Naive thymus-derived CD4-positive, alpha-beta T cell (primary cell): ENCODE data around the gene DEAF1. TPM values are rescaled to one million over a fixed set of nuclear protein-coding genes. Genes with fewer than 3 reads are reported as not detected.

Source experiments
- ATAC-seq: fragments of 150-1000 bp; cut with Tn5 transposase; 2 replicates; pipeline ENCODE4 v1.10.0; 2021; ENCODE audit warnings: mild to moderate bottlenecking, moderate library complexity
- CTCF ChIA-PET: fragments of 350-600 bp; sonication (Branson Sonifier 250); formaldehyde crosslinking; loops from one replicate; lab custom pipeline; 2021; ENCODE audit warnings: antibody characterized with exemption; lab: Charles Lee
- POLR2A ChIA-PET: fragments of 350-600 bp; sonication (Branson Sonifier 250); formaldehyde crosslinking; loops from one replicate; lab custom pipeline; 2021; ENCODE audit warnings: antibody characterized with exemption, inconsistent platforms; lab: Charles Lee
- DNase-seq, 9 donors: peaks; one replicate each; pipeline versions ENCODE4 v3.0.0 to v3.0.0-alpha.2; 2020 to 2022; ENCODE audit warnings: mixed read lengths in 1 of 9
- H3K27ac ChIP-seq: one replicate; pipeline ENCODE4 v1.7.0; 2013; ENCODE audit warnings: mild to moderate bottlenecking, low read depth, low read length, moderate library complexity
- H3K27me3 ChIP-seq, 2 donors: one replicate each; pipeline ENCODE4 v1.7.0; 2013; ENCODE audit warnings: low read length in 2 of 2, mild to moderate bottlenecking in 2 of 2, moderate library complexity in 2 of 2; ENCODE audit not compliant: control insufficient read depth in 2 of 2, insufficient read depth in 2 of 2
- H3K36me3 ChIP-seq, 3 experiments: 1 replicate in 2 of 3; 2 replicates in 1 of 3; pipeline ENCODE4 v1.7.0; 2013; ENCODE audit warnings: low read length in 3 of 3, mild to moderate bottlenecking in 3 of 3, moderate library complexity in 1 of 3; ENCODE audit not compliant: insufficient read depth in 3 of 3, control insufficient read depth in 2 of 3
- H3K4me1 ChIP-seq, 2 donors: one replicate each; pipeline ENCODE4 v1.7.0; 2013; ENCODE audit warnings: low read length in 2 of 2, mild to moderate bottlenecking in 2 of 2, moderate library complexity in 1 of 2; ENCODE audit not compliant: control insufficient read depth in 2 of 2, insufficient read depth in 2 of 2
- H3K4me3 ChIP-seq: 2 replicates; pipeline ENCODE4 v1.7.0; 2013; ENCODE audit warnings: mild to moderate bottlenecking, low read length
- H3K9me3 ChIP-seq, 3 experiments: 1 replicate in 2 of 3; 2 replicates in 1 of 3; pipeline ENCODE4 v1.7.0; 2013; ENCODE audit warnings: low read length in 3 of 3; ENCODE audit not compliant: control insufficient read depth in 2 of 3
- H3K27ac Mint-ChIP-seq, 9 donors: one replicate each; pipeline ENCODE4 v1.8.0; 2020 to 2022; ENCODE audit warnings: mixed read lengths in 9 of 9, mild to moderate bottlenecking in 8 of 9, moderate library complexity in 5 of 9, inconsistent platforms in 2 of 9
- H3K27me3 Mint-ChIP-seq, 5 donors: one replicate each; pipeline ENCODE4 v1.8.0; 2021 to 2022; ENCODE audit warnings: mixed read lengths in 5 of 5, mild to moderate bottlenecking in 1 of 5
- H3K36me3 Mint-ChIP-seq, 5 donors: one replicate each; pipeline ENCODE4 v1.8.0; 2020 to 2022; ENCODE audit warnings: mixed read lengths in 5 of 5, mild to moderate bottlenecking in 3 of 5, inconsistent platforms in 1 of 5
- H3K4me1 Mint-ChIP-seq, 7 donors: one replicate each; pipeline ENCODE4 v1.8.0; 2020 to 2022; ENCODE audit warnings: mixed read lengths in 7 of 7, mild to moderate bottlenecking in 3 of 7, inconsistent platforms in 1 of 7
- H3K4me3 Mint-ChIP-seq, 10 donors: one replicate each; pipeline ENCODE4 v1.8.0; 2020 to 2022; ENCODE audit warnings: mild to moderate bottlenecking in 10 of 10, mixed read lengths in 10 of 10, moderate library complexity in 6 of 10, inconsistent platforms in 2 of 10
- H3K9me3 Mint-ChIP-seq, 11 donors: one replicate each; pipeline ENCODE4 v1.8.0; 2020 to 2022; ENCODE audit warnings: mixed read lengths in 11 of 11, mild to moderate bottlenecking in 4 of 11, inconsistent platforms in 1 of 11, moderate library complexity in 1 of 11
- intact Hi-C, 2 donors: fragments of 100-400 bp; cut with micrococcal nuclease; formaldehyde crosslinking; loops; one replicate each; pipeline ENCODE4 v1.15.1; 2023
- polyA plus RNA-seq, 2 donors: library from polyadenylated mRNA; unstranded; fragments of 300-500 nt; fragmentation: Illumina TruSeq; gene quantifications; one replicate each; pipeline ENCODE4 v1.2.3, GENCODE V29; 2021
- total RNA-seq, 6 experiments: library from RNA in 5 of 6; stranded (reverse) in 5 of 6; gene quantifications; 1 replicate in 5 of 6; 2 replicates in 1 of 6; pipeline ENCODE4 v1.2.3 and lab custom pipeline; 2021 to 2026

The DEAF1 gene
- total and polyA plus RNA-seq, 7 experiments from 2014 or later, result 33.0 to 117 (median 54.2) TPM

DNA sequence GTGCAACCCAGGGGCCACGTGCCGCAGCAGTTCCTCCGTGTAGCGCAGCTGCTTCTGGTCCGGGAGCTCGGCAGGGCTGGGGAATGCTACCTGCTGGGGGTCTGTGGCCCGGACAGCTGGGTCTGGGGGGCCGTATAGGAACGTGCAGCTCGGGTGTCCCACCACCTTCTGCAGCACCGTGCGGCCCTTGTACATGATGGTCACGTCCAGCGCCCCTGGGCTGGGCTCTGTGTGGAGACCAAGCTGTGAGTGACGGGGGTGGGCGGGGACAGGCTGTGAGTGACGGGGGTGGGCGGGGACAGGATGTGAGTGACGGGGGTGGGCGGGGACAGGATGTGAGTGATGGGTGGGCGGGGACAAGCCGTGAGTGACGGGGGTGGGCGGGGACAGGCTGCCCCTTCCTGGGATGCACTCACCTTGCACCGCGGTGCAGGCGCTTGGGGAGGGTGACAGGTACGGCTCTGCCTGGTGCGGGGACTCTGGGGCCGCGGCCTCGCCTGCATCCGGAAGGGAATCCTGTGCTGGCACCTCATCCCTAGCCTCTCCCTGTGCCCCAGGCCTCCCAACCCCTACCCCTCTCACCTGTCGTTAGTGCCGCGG, 81.6 kb downstream of the DEAF1 start:
- Mint-ChIP-seq H3K27ac (peak overlapping the region in 7 of 9 donors; percentile 88 to 95 (median 90)), H3K9me3 (peaks cover 0 to 2% (median 0%) of the 10 kb centered on the region in 11 donors), H3K4me3 (peak overlapping the region in 5 of 10 donors; percentile 13 to 82 (median 63)), H3K27me3 (no peaks in the 10 kb centered on the region), H3K4me1 (peaks cover 0 to 22% (median 15%) of the 10 kb centered on the region in 7 donors), H3K36me3 (peaks cover 0 to 15% (median 0%) of the 10 kb centered on the region in 5 donors)
- Histone ChIP-seq H3K27ac (peak overlapping the region; percentile 95), H3K4me1 (peaks cover 8 to 22% of the 10 kb centered on the region in 2 donors), H3K27me3 (no peaks in the 10 kb centered on the region), H3K9me3 (no peaks in the 10 kb centered on the region), H3K4me3 (no peak overlapping the region), H3K36me3 (peaks cover 0 to 56% (median 22%) of the 10 kb centered on the region in 3 experiments)
- peak in 8 of 9 donors; percentile 20 to 89 (median 76) for DNase-seq
- ChIA-PET CTCF (interaction anchor here (0.6 kb wide), 1 partner anchor 36 kb away, joined by 6 read pairs; no protein-coding TSS in a partner anchor), POLR2A (interaction anchor here (0.7 to 2.5 kb wide), 4 partner anchors 37 to 110 kb away, joined by 3 to 14 read pairs (median 3); partner anchors contain the start of genes PHRF1 and RNH1)
- peak; percentile 47 for ATAC-seq
- intact Hi-C loops, result loop anchor here (1.0 to 2.0 kb wide), 6 partner anchors 37 to 110 kb away; partner anchors contain the start of genes LMNTD2 (in 1 of the 2), LRRC56 (in 1 of the 2), PHRF1 (in 1 of the 2) and RASSF7 (in 1 of the 2)

- no peaks in the 10 kb centered on the region for H3K27me3 Mint-ChIP-seq
- H3K36me3 Mint-ChIP-seq, result peaks cover 0 to 15% (median 0%) of the 10 kb centered on the region in 5 donors
- peaks cover 0 to 2% (median 0%) of the 10 kb centered on the region in 11 donors for H3K9me3 Mint-ChIP-seq
- H3K9me3 ChIP-seq, result no peaks in the 10 kb centered on the region
- intact Hi-C loops, result loop anchor here (1.0 to 2.0 kb wide), 6 partner anchors 37 to 110 kb away; partner anchors contain the start of genes LMNTD2 (in 1 of the 2), LRRC56 (in 1 of the 2), PHRF1 (in 1 of the 2) and RASSF7 (in 1 of the 2)
- no peaks in the 10 kb centered on the region for H3K27me3 ChIP-seq
- ATAC-seq (no peak), DNase-seq (peak in 1 of 9 donors; percentile 25)
- ChIA-PET CTCF (interaction anchor here (0.6 kb wide), 1 partner anchor 36 kb away, joined by 6 read pairs; no protein-coding TSS in a partner anchor), POLR2A (interaction anchor here (2.5 kb wide), 1 partner anchor 37 kb away, joined by 14 read pairs; the partner anchor contains the start of gene PHRF1)
- peaks cover 0 to 62% (median 22%) of the 10 kb centered on the region in 3 experiments for H3K36me3 ChIP-seq
- peak overlapping the region; percentile 86 for H3K27ac ChIP-seq
- peak overlapping the region in 7 of 9 donors; percentile 58 to 93 (median 89) for H3K27ac Mint-ChIP-seq
- peaks cover 0 to 22% (median 15%) of the 10 kb centered on the region in 7 donors for H3K4me1 Mint-ChIP-seq
- H3K4me3 Mint-ChIP-seq, result peak overlapping the region in 1 of 10 donors; percentile 20
- no peak overlapping the region for H3K4me3 ChIP-seq
- H3K4me1 ChIP-seq, result peaks cover 8 to 22% of the 10 kb centered on the region in 2 donors
Observed at GRCh38 chr11:612961-613300, 82.1 kb downstream of the DEAF1 start.

DNA sequence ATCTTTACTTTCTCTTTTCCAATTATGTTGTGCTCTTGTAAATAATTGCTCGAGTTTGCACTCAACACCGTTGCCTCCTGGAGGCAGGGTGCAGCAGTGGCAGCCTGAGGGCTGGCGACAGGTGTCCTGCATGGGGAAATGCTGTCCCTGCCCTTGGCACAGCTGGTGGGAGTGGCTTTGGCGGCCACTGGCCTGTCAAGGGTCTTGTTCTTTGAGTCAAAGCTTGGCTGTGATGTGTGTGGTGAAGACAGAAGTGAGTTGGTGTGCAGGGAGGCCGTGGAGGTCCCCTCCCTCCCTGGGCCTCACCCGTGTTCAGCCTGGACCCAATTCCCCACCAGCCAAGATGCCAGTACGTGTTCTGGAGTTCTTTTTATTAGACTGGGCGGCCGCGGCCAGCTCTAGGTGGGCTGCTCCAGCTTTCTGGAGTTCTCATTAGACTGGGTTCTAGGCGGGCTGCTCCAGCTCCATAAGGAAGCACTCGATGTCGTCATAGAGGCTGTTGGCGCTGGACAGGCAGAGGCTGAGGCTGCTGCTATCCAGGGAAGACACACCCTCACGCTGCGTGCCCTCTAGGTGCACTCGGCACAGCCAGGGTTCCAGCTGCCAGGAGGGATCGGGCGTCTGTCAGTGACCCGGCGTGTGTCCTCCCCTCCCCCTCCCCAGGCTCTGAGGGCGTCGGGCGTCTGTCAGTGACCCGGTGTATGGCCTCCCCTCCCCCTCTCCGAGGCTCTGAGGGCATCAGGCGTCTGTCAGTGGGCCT, 82.6 kb downstream of the DEAF1 start:
- POLR2A ChIA-PET, result interaction anchor here (2.5 kb wide), 1 partner anchor 36 kb away, joined by 14 read pairs; the partner anchor contains the start of gene PHRF1
- peaks cover 0 to 15% (median 0%) of the 10 kb centered on the region in 5 donors for H3K36me3 Mint-ChIP-seq
- intact Hi-C loops, result loop anchor here in 1 of 2 donors (2.0 kb wide), 1 partner anchor 52 kb away; the partner anchor contains the start of genes LMNTD2 and RASSF7

DNA sequence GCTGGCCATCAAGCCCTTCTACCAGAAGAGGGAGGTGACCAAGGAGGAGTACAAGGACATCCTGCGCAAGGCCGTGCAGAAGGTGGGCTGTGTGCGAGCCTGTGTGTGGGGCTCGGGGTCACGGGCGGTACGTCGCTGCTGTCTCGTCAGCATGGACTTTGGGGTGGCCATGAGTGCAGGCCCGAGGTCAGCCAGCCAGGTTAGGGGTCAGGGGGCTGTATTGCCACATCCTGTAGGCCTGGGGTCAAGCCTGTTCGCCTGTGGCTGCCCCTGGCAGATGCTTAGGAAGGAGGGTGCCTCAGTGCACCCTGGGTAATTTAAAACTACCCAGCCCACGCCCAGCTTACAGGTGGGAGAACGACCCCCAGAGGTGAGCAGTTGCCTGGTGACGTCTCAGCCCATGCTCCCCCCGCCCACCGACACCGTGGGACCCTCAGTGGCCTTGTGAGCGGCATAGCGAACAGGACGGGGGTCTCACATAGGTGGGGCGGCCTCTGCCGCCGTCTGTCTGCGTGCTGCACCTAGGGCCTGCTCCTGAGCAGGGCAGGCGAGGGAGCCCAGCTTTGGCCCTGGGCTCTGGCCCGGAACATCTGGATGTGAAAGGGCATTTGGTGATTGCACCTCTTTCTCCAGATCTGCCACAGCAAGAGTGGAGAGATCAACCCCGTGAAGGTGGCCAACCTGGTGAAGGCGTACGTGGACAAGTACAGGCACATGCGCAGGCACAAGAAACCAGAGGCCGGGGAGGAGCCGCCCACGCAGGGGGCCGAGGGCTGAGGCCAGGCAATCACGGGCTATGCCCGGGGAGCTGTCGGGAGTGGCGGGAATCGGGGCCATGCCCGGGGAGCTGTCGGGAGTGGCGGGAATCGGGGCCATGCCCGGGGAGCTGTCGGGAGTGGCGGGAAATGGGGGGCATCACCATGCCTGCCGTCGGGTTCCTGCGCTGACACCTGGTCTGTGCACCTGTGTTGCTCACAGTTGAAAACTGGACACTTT, 83.7 kb downstream of the DEAF1 start:
- H3K27ac Mint-ChIP-seq, result peak overlapping the region in 7 of 9 donors; percentile 48 to 93 (median 78)
- no peak overlapping the region for H3K4me3 ChIP-seq
- H3K4me1 Mint-ChIP-seq, result peaks cover 0 to 19% (median 14%) of the 10 kb centered on the region in 7 donors
- H3K36me3 ChIP-seq, result peaks cover 0 to 78% (median 27%) of the 10 kb centered on the region in 3 experiments
- peak overlapping the region; percentile 28 for H3K27ac ChIP-seq
- H3K4me1 ChIP-seq, result peaks cover 8 to 22% of the 10 kb centered on the region in 2 donors
- intact Hi-C loops, result no loop called here
- H3K27me3 Mint-ChIP-seq, result no peaks in the 10 kb centered on the region
- POLR2A ChIA-PET, result no interaction called here
- ATAC-seq (no peak), DNase-seq (peak in 1 of 9 donors; percentile 26)
- peaks cover 0 to 20% (median 5%) of the 10 kb centered on the region in 5 donors for H3K36me3 Mint-ChIP-seq
- H3K9me3 ChIP-seq, result no peaks in the 10 kb centered on the region
- no peaks in the 10 kb centered on the region for H3K27me3 ChIP-seq
- no peak overlapping the region for H3K4me3 Mint-ChIP-seq
- peaks cover 0 to 2% (median 0%) of the 10 kb centered on the region in 11 donors for H3K9me3 Mint-ChIP-seq
- CTCF ChIA-PET, result no interaction called here

More for the DNA sequence above, 82.6 kb downstream of the DEAF1 start:
- peak overlapping the region in 5 of 10 donors; percentile 23 to 76 (median 58) for H3K4me3 Mint-ChIP-seq
- ATAC-seq, result no peak
- Histone ChIP-seq H3K27me3 (no peaks in the 10 kb centered on the region), H3K4me1 (peaks cover 8 to 22% of the 10 kb centered on the region in 2 donors), H3K9me3 (no peaks in the 10 kb centered on the region), H3K4me3 (no peak overlapping the region), H3K27ac (peak overlapping the region; percentile 86), H3K36me3 (peaks cover 0 to 67% (median 22%) of the 10 kb centered on the region in 3 experiments)
- CTCF ChIA-PET, result interaction anchor here (0.6 kb wide), 1 partner anchor 37 kb away, joined by 6 read pairs; no protein-coding TSS in a partner anchor
- H3K4me1 Mint-ChIP-seq, result peaks cover 0 to 22% (median 15%) of the 10 kb centered on the region in 7 donors
- H3K27ac Mint-ChIP-seq, result peak overlapping the region; percentile 67 to 93 (median 88)
- H3K9me3 Mint-ChIP-seq, result peaks cover 0 to 2% (median 0%) of the 10 kb centered on the region in 11 donors
- peak in 2 of 9 donors; percentile 24 to 25 for DNase-seq
- no peaks in the 10 kb centered on the region for H3K27me3 Mint-ChIP-seq

GRCh38 chr11:610146-610801, 84.7 kb downstream of the DEAF1 start:
- no peak for ATAC-seq
- Histone ChIP-seq H3K36me3 (peaks cover 0 to 82% (median 34%) of the 10 kb centered on the region in 3 experiments), H3K4me1 (peaks cover 8 to 22% of the 10 kb centered on the region in 2 donors), H3K27me3 (no peaks in the 10 kb centered on the region), H3K9me3 (no peaks in the 10 kb centered on the region), H3K4me3 (no peak overlapping the region), H3K27ac (peak overlapping the region; percentile 28)
- Mint-ChIP-seq H3K4me1 (peaks cover 0 to 14% (median 10%) of the 10 kb centered on the region in 7 donors), H3K27me3 (no peaks in the 10 kb centered on the region), H3K9me3 (peaks cover 0 to under 1% (median 0%) of the 10 kb centered on the region in 11 donors), H3K4me3 (no peak overlapping the region), H3K36me3 (peaks cover 0 to 16% (median 5%) of the 10 kb centered on the region in 5 donors), H3K27ac (peak overlapping the region in 4 of 9 donors; percentile 58 to 91 (median 78))
- ChIA-PET CTCF (no interaction called here), POLR2A (no interaction called here)
- intact Hi-C loops, result no loop called here
- DNase-seq, result peak in 1 of 9 donors; percentile 22
